ENCODE data around the gene EEF1AKMT1. TPM values are rescaled to one million over a fixed set of nuclear protein-coding genes. Genes with fewer than 3 reads are reported as not detected.

EEF1AKMT1 gene
- total RNA-seq, 4 donors from 2014 or later = 8.2 to 23.7 (median 18.5) TPM

DNA sequence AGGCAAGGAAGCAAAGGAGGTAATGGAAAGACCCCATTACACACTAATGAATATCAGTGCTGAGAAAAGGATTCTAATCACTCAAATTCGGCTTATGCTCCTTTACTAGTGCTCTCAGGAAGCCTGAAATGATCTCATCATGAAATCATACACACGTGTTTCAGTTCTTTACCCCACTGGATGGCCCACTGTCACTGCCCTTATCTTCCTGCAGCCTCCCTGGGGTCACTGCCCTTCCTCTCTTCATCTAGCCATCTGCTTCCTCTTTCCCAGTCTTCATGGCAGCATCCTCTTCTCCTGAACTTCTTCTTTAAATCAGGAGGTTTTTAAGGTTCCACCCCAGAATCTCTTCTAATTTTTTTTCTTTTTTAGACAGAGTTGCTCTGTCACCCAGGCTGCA, 27.9 kb upstream of the EEF1AKMT1 start:
- WGBS, 2 donors = 46 to 59% methylated on average over 2 of the region's 2 CpGs
- no peak for DNase-seq (ENCODE audit: low spot score in 2 of 2)
- no peak for TF ChIP-seq CTCF (IDR thresholded peaks at IDR 0.05)
- no peak for TF ChIP-seq POLR2A (IDR thresholded peaks at IDR 0.05)
- no peak for TF ChIP-seq EP300 (IDR thresholded peaks at IDR 0.05)
- H3K36me3 ChIP-seq = peaks cover 0 to 31% (median 0%) of the 10 kb centered on the region in 3 donors
- no peaks in the 10 kb centered on the region for H3K9me3 ChIP-seq
- H3K4me1 ChIP-seq = peaks cover 0 to 6% (median 2%) of the 10 kb centered on the region in 4 donors
- H3K27me3 ChIP-seq = no peaks in the 10 kb centered on the region
- H3K4me3 ChIP-seq = no peak overlapping the region
- no peak overlapping the region for H3K27ac ChIP-seq

- H3K27ac ChIP-seq = no peak overlapping the region
- no peak overlapping the region for H3K4me3 ChIP-seq
- no peak for DNase-seq (ENCODE audit: low spot score in 2 of 2)
- TF ChIP-seq CTCF (IDR thresholded peaks at IDR 0.05) = no peak
- TF ChIP-seq POLR2A (IDR thresholded peaks at IDR 0.05) = no peak
- no peak for TF ChIP-seq EP300 (IDR thresholded peaks at IDR 0.05)
- H3K36me3 ChIP-seq = peaks cover 0 to 42% (median 11%) of the 10 kb centered on the region in 3 donors
- H3K9me3 ChIP-seq = no peaks in the 10 kb centered on the region
- no peaks in the 10 kb centered on the region for H3K27me3 ChIP-seq
- 74 to 79% methylated on average over 6 of the region's 6 CpGs for WGBS, 2 donors
- peaks cover 0 to 6% (median 2%) of the 10 kb centered on the region in 4 donors for H3K4me1 ChIP-seq
Observed at GRCh38 chr13:20799726-20800416, 26.1 kb upstream of the EEF1AKMT1 start.

DNA sequence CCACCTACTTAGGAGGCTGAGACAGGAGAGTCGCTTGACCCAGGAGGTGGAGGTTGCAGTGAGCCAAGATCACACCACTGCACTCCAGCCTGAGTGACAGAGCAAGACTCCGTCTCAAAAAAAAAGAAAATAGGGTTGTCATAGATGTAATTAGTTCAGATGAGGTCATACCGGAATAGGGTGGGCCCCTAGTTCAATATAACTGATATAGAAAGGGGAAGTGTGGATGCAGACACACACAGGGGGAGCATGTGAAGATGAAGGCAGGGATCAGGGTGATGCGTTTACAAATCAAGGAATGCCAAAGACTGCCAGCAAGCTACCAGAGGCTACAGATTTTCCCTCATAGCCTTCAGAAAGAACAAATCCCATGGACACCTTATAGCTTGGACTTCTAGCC, 24.3 kb upstream of the EEF1AKMT1 start:
- no peaks in the 10 kb centered on the region for H3K27me3 ChIP-seq
- no peak for TF ChIP-seq POLR2A (IDR thresholded peaks at IDR 0.05)
- no peak for TF ChIP-seq EP300 (IDR thresholded peaks at IDR 0.05)
- TF ChIP-seq CTCF (IDR thresholded peaks at IDR 0.05) = no peak
- 89 to 93% methylated on average over 4 of the region's 4 CpGs for WGBS, 2 donors
- H3K4me1 ChIP-seq = peaks cover 0 to 6% (median 2%) of the 10 kb centered on the region in 4 donors
- H3K9me3 ChIP-seq = no peaks in the 10 kb centered on the region
- no peak overlapping the region for H3K4me3 ChIP-seq
- peaks cover 0 to 55% (median 13%) of the 10 kb centered on the region in 3 donors for H3K36me3 ChIP-seq
- H3K27ac ChIP-seq = no peak overlapping the region
- DNase-seq (ENCODE audit: low spot score in 2 of 2) = no peak

- H3K36me3 ChIP-seq = peaks cover 0 to 55% (median 13%) of the 10 kb centered on the region in 3 donors
- DNase-seq (ENCODE audit: low spot score in 2 of 2) = no peak
- no peak overlapping the region for H3K27ac ChIP-seq
- H3K27me3 ChIP-seq = no peaks in the 10 kb centered on the region
- 66 to 67% methylated on average over 5 of the region's 5 CpGs for WGBS, 2 donors
- H3K9me3 ChIP-seq = no peaks in the 10 kb centered on the region
- H3K4me1 ChIP-seq = peaks cover 0 to 6% (median 2%) of the 10 kb centered on the region in 4 donors
- TF ChIP-seq CTCF (IDR thresholded peaks at IDR 0.05) (no peak), EP300 (IDR thresholded peaks at IDR 0.05) (no peak), POLR2A (IDR thresholded peaks at IDR 0.05) (no peak)
- H3K4me3 ChIP-seq = no peak overlapping the region
Observed at GRCh38 chr13:20796791-20797508, 23.2 kb upstream of the EEF1AKMT1 start.

- H3K36me3 ChIP-seq = peaks cover 0 to 49% (median 3%) of the 10 kb centered on the region in 3 donors
- H3K9me3 ChIP-seq = no peaks in the 10 kb centered on the region
- no peaks in the 10 kb centered on the region for H3K4me1 ChIP-seq
- no peaks in the 10 kb centered on the region for H3K27me3 ChIP-seq
- H3K27ac ChIP-seq = no peak overlapping the region
- H3K4me3 ChIP-seq = no peak overlapping the region
- no peak for DNase-seq (ENCODE audit: low spot score in 2 of 2)
- WGBS, 2 donors = 96 to 97% methylated on average over 7 of the region's 7 CpGs
- no peak for TF ChIP-seq POLR2A (IDR thresholded peaks at IDR 0.05)
- TF ChIP-seq CTCF (IDR thresholded peaks at IDR 0.05) = no peak
- no peak for TF ChIP-seq EP300 (IDR thresholded peaks at IDR 0.05)
Observed at GRCh38 chr13:20789665-20790064, 15.9 kb upstream of the EEF1AKMT1 start.
